Fibroblast of upper back skin (primary cell): ENCODE data around the gene PCDH12.
"Not testable (repeated sequence)": the region's sequence is repeated elsewhere in the genome, so short reads cannot be mapped to it uniquely, and the experiment has no call there.

Experiments
- DNase-seq: peaks from one replicate; pipeline ENCODE4 v3.0.0-alpha.2; 2013

The PCDH12 gene

DNA sequence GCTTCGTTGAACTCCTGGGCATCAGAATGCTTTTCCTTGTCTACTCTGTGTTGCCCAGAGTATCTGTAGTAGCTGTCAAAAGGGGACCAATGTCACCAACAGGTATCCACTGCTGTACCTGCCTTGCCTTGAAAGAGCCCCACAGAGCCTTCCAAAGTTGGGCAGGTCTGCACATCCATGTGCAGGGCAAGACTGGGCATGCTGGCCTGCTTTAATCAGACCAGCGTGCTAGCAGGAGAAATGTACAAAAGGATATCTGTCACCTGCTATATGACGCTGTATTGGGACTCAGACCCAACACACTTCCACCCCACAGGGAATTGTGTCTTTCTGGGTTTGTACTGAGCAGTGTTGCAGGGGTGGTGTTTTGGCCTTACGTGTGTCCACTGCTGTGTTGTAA is 22.5 kb downstream of the PCDH12 start:
- DNase-seq: no peak

DNA sequence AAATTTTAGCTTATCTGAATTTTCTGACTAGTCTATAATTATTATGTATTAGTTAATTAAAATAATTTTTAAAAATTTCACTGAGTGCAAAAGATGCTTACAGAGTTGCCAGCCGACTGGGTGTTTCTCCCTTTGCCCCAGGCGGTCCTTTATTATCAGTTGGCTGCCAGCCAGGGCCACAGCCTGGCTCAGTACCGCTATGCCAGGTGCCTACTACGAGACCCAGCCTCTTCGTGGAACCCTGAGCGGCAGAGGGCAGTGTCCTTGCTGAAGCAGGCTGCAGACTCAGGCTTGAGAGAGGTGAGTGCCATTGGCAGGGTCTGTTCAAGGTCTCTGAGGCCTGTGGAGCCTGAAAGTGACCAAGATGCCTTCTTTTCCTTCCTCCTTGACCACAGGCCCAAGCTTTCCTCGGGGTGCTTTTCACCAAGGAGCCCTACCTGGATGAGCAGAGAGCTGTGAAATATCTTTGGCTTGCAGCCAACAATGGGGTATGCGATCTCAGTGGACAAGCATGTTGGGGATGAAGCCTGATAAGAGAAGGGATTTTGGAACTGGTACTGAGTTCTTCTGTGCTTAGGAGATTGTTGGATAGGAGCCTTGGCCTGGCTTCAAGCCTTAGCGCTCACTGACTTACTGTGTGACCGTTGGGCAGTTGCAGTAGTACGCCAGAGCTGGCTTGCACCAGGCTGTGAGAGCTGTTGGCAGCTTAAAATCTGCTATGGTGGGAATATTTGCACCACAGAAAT is 23.7 kb downstream of the PCDH12 start:
- DNase-seq: no peak

DNA sequence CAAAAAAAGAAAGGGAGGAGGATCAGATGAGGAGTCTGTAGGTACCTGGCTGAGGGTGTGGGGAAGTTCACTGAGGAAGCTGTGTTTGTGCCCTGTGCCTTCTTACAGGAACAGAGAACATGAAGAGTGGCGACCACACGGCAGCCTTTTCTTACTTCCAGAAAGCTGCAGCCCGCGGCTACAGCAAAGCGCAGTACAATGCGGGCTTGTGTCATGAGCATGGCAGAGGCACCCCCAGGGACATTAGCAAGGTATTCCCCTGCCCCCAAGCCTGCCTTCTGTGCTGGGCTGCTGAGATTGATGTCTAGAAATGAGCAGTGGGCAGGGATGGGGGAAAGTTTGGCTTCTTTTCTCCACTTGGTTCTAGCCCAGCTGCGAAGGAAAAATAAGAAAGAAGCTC is 24.9 kb downstream of the PCDH12 start:
- no peak for DNase-seq

DNA sequence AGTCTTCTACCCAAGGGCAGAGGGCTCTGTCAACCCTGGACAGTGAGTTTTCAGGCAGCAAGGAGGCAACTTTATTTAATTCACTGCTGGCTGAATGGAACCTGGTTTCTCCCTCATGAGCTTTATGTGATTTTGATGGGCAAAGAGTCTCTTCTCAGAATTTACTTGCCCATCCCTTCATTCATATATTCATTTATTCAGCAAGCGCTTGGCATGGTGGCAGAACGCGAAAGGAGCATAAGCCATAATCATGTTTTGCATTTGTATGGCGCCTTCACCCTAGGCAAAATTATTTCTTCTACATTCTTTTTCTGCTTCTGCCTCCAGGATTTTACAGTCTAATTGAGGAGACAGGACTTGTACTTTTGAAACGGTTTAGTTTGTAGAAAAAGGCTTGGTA is 26.3 kb downstream of the PCDH12 start:
- DNase-seq: no peak

DNA sequence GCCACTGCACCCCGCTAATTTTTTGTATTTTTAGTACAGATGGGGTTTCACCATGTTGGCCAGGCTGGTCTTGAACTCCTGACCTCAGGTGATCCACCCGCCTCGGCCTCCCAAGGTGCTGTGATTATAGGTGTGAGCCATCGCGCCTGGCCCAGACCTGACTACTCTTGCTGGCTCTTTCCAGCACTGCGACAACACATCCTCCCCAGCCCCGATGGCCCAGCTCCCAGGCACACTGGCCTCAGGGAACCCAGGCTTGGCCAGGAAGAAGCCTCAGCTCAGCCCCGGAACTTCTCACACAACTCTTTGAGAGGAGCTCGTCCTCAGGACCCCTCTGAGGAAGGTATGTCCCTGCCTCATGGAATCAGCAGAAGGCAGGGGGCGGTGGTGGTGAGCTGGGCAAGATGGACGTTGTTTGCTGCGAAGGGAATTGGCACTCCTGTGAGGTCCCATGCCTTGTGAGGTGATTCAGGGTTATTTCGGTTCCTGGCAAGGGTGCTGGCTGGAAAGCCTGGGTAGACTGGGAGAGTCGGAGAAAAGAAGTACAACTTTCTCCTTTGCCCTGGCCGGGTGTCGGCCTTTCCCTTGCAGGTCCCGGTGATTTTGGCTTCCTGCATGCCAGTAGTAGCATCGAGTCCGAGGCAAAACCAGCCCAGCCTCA is 28.5 kb downstream of the PCDH12 start:
- DNase-seq: no peak

DNA sequence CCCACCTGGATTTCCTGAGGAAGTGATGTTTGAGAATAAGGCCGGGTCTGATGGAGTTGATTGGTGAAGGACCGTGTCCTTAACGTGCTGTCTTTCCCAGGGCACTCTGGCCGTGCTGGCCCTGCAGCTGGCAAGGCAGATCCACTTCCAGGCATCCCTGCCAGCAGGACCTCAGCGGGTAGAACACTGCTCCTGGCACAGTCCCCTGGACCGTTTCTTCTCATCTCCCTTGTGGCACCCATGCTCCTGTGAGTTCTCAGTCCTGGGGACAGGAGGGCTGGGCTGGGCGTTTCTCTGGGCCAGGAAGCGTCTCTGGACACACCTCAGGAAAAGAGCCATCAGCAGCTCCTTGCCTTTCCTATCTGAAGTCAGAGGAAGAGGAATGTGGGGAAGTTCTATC is 30.0 kb downstream of the PCDH12 start:
- DNase-seq: no peak

DNA sequence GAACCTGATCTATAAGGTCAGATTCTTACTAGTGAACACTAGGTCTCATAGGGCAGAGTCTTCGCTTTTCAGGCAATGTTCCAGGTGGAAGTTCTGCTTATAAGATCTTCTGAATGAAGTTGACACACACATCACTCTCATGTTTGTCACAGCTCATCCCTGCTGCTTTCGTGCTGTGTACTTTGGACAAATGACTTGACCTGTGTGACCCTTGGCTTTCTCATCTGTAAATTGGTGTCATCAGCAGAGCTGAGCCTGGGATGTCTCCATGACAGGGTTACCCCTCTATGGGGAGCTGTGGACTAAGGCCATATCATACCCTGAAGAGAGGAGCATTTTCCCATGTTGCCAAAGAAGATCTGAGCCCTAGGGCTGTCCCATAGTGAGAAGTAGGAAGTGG is 31.6 kb downstream of the PCDH12 start:
- no peak for DNase-seq

DNA sequence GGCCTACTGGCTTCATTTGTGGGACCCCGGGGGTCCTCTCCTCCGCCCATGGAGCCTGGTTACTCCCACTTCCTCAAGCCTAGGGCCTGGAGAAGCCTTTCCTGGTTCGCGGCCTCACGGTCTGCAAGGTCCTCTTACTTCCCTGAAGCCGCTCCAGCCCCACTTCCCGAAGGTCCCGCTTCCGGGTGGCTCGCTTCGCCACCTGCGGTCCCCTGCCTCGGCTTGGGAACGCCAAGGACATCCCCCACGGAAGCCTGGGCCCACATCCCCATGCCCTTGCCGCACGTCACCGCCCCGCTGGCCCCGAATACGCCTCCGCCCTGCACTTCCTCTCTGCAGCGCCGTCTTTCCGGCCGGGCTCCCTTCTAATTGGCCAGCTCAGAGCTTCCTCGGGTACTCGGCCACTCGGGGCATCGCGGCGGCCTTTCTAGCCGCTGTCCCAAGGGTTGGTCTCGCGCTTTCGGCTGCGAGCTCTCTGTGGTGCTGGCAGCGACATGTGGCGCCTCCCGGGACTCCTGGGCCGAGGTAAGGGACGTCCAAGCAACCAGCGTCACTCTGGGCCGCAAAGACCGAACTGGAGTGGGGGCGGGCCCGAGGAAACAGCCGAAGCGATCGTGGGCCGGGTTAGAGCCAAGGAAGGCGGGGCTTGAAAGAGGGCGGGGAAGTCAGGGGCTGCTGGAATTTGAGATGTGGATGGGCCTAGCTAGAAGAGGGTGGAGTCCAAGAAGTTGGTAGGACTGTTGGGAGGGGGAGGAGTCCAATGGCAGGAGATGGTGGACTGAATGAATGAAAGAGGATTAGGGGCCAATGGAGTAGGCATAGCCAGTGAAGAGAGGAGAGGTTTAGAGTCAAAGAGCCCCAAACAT is 34.3 kb downstream of the PCDH12 start, which contains the start of gene DELE1:
Gene DELE1 (plus strand): TSS at position 424 of the 866 bp plus-strand sequence. CDS start 71 bp downstream, at position 495.
- peak; percentile 92 for DNase-seq

DNA sequence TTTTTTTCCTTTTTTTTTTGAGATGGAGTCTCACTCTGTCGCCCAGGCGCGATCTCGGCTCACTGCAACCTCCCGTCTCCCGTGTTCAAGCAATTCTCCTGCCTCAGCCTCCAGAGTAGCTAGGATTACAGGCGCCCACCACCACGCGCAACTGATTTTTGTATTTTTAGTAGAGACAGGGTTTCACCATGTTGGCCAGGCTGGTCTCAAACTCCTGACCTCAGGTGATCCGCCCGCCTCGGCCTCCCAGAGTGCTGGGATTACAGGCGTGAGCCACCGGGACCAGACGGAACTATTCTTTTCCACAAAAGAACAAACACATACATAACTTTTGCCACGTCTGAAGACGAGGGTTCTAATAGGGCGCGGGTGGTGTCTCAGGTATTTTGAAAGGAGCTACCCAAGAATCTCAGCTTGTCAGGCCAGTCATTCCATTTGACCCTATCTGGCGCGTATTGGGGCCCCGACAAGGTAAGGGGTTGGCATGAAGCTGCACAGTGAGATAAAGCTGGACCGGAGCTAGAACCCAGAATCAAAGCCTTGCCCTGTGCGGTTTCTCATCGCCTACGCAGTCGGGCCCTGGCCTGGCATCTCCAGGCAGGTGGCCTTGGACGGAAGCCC is 35.1 kb downstream of the PCDH12 start:
- not testable (repeated sequence) for DNase-seq

DNA sequence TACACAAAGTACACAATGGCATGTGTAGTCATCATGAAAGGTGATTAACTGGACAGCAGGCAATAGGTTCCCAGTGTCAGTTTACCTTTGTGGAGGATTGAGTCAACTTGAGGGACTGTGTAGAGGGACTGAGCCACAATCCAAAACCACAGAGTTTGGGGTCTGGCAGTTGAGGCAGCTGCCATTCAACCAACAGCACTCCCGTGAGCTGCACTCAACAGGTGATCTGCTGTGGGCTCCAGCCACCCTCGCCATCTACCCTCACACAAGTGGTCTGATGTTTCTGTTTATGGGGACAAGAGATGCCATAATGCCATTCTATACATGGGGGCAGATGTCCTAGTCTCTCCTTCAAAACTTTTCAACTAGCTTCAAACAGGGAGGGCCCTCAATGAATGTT is 37.2 kb downstream of the PCDH12 start:
- DNase-seq: no peak

DNA sequence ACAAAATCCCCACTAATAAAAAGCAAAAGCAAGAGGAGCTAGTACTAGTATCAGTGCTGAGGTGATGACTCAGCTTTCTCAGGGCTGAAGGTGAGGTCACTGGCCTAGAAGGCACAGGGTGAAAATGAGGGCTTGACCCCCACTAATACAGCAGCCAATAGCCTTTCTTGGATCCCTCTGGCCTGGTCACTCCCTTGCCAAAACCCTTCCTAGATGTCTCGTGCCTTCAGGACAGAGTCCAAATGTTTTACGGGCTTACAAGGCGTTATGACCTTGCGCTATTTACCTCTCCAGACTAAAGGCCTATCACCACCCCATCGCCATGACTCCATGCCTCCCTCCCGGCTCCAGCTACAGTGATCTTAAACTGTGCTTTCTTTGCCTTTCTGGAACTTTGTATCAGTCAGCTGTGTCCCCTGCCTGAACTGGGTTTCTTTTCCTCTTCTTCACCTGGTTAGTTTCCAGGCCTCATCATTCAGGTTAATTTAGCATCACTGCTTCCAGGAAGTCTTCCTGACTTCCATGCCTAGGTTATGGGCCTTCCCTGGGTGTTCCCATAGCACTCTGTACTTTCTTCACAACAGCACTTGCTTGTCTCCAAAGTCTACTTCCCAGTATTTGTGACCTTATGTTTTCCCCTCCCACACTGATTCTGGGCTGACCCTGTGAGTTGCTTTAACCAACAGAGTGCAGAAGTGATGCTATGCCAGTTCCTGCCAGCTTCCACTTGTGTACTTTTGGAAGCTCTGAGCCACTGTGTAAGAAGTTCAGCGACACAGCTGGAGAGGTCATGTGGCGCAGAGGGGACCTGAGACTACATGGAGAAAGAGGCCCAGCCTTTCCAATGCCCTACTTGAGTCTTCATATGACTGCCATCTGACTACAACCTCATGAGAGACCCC is 38.5 kb downstream of the PCDH12 start:
- no peak for DNase-seq

DNA sequence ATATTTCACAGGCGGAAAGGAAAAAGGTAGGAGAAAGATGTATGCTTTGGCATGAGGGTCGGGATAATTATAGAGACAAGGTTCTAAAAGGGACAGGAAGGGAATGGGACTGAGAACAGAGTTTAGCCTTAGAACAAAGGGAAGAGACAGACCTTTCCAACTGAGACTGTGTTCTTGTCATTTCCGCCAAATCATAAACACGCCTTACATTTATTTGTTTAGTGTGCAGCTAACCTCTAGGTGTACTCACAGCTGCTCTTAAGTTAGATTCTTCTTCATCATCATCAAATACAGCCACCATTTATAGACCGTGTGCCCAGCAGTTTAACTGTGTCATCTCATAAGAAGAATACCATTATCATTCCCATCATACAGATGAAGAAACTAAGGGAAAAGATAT is 40.2 kb downstream of the PCDH12 start:
- DNase-seq: no peak

DNA sequence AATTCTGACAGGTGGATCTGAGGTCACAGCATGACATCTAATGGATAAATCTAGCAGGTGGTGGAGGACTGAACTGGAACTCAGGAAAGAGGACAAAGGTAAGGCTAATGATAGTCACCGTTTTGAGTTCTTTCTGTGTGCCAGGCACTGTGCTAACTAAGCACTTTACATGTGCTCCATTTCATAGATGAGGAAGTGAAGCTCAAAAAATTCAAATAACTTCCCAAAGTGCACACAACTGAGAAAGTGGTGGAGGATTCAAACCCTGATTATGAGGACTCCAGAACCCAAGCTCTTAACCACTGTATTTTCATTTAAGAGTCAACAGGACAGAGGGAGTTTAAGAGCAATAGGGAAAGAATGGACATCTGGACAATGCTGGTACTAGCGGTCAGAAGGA is 41.5 kb downstream of the PCDH12 start:
- DNase-seq: no peak

DNA sequence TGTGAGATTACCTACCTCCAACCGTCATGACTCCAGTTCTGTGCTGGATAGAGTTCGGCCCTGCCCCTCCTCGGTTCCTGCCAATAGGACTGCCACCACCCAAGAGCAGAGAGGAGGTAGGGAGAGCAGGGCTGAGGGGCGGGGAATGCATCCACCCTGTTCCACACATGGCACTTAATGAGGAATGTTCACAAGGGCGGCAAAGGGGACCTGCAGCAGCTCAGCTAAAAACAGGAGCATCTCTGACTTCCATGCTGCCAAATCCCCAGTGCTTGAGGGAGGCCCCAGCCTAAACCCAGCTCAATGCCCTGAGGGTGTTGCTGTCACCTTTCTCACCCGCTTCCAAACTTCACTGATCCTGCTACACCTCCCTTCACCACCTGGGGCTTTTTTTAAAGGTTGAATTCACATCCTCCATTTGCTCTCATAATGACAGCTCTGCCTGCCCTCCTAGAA is 42.1 kb downstream of the PCDH12 start:
- no peak for DNase-seq

DNA sequence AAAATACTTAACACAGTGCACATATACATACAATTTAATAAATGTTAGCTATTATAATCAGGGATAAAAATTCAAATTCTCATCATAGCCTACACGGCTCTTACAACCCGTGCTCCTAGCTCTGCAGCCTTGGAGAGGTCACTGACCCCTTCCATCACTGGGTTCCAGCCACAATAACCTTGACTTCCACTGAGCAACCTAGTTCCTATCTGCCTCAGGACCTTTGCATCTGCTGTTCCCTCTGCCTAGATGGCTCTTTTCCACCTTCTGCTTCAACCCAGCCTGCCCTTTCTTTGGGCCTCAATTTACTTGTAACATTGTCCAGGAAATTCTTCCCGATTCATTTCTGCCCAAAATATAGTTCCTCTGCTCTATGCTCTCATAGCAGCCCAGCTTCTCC is 43.2 kb downstream of the PCDH12 start:
- no peak for DNase-seq

DNA sequence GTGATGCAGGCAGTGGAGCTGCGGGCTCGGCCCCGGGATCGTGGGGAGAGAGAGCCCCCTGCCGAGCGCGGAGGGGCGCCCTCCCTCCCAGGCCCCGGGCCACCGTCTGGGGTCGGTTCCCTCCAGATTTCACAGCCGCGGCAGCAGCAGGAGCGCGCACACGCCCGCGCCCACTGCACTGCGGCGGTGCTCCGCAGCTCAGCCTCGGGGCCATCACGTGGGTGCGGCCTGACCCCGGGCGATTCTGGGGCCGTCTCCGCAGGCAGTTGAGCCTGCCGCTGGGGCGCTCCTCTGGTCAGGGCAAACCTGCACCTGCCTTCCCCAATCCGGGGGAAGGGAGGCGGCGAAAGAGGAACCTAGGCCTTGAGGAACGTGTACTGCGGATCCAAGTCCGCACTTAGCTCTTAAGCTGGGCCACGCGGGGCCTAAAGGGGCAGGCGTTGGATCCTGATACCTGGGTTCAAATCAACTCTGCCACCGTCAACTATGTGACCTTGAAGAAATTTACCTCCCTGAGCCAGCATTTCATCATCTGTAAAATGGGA is 43.7 kb downstream of the PCDH12 start:
- DNase-seq: peak; percentile 5

DNA sequence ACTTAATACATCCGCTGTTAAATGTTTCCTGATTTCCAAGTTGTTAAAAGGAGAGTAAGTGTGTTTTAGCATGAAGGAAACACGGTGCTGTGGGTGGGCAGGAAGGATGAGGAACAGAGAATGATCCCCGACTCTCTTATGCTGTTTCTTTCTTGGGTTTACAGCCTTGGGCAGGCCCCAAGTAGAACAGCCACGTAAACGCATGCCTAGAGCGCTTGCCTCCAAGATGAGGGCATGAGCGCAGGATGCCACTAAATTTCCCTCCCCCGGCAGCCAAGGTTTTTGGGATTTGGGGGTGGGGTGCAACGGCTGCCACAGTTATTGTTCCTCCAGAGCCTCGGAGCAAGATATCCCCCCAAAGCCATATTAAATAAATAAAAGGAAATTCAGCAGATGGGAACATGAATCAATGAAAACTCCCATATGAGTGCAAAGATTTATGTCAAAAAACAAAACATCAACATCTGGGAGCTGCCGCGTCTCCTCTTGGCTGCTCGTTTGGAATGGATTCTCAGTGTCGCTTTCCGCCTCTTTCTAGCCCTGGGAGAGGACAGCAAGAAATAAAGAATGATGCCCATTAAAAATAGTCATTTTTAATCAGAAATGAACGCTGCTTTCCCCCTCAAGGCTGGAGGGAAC is 44.3 kb downstream of the PCDH12 start:
- no peak for DNase-seq

DNA sequence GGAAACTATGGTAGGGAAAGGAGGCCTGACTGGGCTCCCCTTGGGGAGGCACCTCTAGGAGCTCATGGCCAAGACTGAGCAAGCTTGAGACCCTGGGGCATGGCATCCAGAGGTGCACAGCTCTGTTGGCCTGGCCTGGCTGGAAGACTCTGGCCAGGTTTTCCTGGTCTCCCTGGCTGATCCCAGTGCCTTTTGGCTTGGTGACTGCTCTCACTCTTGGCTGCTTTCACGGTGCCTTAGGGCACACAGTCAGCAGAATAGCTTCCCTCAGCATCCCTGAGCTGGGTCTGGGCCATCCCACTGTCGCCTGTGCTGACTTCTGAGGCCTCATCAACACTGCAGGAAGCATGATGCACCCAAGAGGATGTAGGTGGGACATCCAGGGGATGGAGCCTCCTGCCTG is 47.7 kb downstream of the PCDH12 start:
- DNase-seq: no peak

DNA sequence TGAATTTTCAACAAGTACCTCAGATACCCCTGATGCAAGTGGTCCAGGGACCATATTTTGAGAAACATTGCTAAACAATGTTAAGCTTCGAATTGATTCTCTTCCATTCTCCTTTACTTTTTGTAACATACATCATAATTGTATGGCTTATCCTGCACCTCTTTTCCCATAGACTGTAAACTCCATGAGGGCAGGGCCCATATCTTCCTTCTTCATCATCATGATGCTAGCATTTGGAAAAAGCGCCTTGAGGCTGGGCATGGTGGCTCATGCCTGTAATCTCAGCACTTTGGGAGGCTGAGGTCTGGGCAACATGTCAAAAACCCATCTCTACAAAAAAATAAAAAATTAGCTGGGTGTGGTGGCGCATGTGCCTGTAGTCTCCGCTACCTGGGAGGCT is 48.8 kb downstream of the PCDH12 start:
- no peak for DNase-seq

DNA sequence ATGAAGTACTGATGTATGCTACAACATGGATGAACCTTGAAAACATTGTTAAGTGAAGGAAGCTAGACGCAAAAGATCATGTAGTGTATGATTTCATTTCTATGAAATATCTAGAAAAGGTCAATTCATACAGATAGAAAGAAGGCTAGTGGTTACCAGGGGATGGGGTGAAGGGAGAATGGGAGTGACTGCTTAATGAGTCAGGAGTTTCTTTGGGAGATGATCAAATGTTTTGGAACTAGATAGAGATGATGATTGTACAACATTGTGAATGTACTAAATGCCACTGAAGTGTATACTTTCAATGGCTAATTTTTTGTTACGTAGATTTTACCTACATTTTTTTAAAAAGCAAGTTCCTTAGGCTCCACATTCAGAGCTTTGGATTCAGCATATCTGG is 49.2 kb downstream of the PCDH12 start:
- peak; percentile 35 for DNase-seq

DNA sequence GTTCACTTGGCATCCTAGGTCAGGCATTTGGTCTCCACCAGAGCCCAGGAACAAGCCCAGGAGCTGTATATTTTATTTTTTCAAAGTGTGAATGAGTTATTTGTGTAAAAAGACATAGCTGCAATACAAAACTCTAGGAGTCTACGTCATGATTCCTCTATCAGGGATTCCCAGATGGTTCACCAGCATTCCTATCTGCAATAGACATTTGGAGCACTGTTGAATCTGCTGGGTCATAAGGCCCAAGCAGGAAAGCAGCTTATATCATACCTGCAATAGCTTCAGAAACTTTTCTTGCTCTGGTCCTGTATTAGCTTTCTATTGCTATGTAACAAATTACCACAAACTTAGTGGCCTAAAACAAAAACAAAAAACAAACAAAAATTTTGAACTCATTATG is 51.0 kb downstream of the PCDH12 start:
- DNase-seq: no peak
